Measurements from ENCODE around the gene CAMTA1.
A peak's percentile ranks its signal among the peaks of the same experiment; 100 is the strongest.

Gene CAMTA1

DNA sequence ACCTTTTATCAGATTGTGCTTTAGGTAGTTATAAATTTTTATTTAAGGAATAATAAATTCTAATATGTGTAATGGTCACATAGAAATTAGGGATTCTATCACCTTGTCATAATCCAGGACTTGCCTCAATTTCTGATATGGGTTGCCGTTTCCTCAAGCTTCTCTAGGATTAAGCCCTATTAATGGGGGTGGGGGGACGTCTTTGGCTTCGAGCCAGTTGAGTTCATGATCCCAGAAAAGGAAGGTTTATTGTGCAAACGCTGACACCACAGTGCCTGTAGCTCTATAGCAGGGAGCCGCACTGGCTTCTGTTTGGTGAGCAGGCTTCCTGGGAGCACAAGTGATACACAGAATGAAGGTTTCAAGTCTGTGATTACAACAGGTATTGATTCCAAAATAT, 963.9 kb downstream of the CAMTA1 start:
- no peak overlapping the region for H3K27ac ChIP-seq (ENCODE audit: extremely low read depth, low read depth, low read length)
- H3K9me3 ChIP-seq (ENCODE audit: control insufficient read depth, insufficient read depth, low read depth, low read length): no peaks in the 10 kb centered on the region
- H3K4me3 ChIP-seq (ENCODE audit: low read depth, low read length): no peak overlapping the region
- H3K36me3 ChIP-seq (ENCODE audit: control insufficient read depth in 2 of 2, insufficient read depth in 1 of 2, low read length in 2 of 2): peaks cover 5 to 57% of the 10 kb centered on the region in 2 experiments; a peak in 2 of 3 replicates
- CTCF ChIA-PET: interaction anchor here (0.6 to 11.5 kb wide), 7 partner anchors 9 to 1063 kb away, joined by 3 to 519 read pairs (median 4); no protein-coding TSS in a partner anchor
- TF ChIP-seq ZNF610 (tag by site-specific recombination; IDR thresholded peaks at IDR 0.05; ENCODE audit: borderline replicate concordance) (no peak), GLIS2 (tag by site-specific recombination; IDR thresholded peaks at IDR 0.05) (no peak), ZBTB7A (tag by site-specific recombination; IDR thresholded peaks at IDR 0.05; ENCODE audit: low read depth) (no peak), ZNF777 (tag by site-specific recombination; IDR thresholded peaks at IDR 0.05; ENCODE audit: borderline replicate concordance) (no peak), ZNF600 (tag by site-specific recombination; IDR thresholded peaks at IDR 0.05) (no peak), ZNF404 (tag by site-specific recombination; IDR thresholded peaks at IDR 0.05) (no peak), KLF7 (tag by site-specific recombination; IDR thresholded peaks at IDR 0.05; ENCODE audit: borderline replicate concordance) (no peak), ZNF341 (tag by site-specific recombination; IDR thresholded peaks at IDR 0.05; ENCODE audit: low read depth) (no peak), ZFP3 (tag by site-specific recombination; IDR thresholded peaks at IDR 0.05; ENCODE audit: low read depth) (no peak)
- TF ChIP-seq, protein P1, sequence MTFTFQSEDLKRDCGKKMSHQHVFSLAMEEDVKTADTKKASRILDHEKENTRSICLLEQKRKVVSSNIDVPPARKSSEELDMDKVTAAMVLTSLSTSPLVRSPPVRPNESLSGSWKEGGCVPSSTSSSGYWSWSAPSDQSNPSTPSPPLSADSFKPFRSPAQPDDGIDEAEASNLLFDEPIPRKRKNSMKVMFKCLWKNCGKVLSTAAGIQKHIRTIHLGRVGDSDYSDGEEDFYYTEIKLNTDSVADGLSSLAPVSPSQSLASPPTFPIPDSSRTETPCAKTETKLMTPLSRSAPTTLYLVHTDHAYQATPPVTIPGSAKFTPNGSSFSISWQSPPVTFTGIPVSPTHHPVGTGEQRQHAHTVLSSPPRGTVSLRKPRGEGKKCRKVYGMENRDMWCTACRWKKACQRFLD (tag by site-specific recombination; IDR thresholded peaks at IDR 0.05): no peak
- TF ChIP-seq, protein P2, sequence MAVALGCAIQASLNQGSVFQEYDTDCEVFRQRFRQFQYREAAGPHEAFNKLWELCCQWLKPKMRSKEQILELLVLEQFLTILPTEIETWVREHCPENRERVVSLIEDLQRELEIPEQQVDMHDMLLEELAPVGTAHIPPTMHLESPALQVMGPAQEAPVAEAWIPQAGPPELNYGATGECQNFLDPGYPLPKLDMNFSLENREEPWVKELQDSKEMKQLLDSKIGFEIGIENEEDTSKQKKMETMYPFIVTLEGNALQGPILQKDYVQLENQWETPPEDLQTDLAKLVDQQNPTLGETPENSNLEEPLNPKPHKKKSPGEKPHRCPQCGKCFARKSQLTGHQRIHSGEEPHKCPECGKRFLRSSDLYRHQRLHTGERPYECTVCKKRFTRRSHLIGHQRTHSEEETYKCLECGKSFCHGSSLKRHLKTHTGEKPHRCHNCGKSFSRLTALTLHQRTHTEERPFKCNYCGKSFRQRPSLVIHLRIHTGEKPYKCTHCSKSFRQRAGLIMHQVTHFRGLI (tag by site-specific recombination; IDR thresholded peaks at IDR 0.05): no peak
- TF ChIP-seq, protein P3, sequence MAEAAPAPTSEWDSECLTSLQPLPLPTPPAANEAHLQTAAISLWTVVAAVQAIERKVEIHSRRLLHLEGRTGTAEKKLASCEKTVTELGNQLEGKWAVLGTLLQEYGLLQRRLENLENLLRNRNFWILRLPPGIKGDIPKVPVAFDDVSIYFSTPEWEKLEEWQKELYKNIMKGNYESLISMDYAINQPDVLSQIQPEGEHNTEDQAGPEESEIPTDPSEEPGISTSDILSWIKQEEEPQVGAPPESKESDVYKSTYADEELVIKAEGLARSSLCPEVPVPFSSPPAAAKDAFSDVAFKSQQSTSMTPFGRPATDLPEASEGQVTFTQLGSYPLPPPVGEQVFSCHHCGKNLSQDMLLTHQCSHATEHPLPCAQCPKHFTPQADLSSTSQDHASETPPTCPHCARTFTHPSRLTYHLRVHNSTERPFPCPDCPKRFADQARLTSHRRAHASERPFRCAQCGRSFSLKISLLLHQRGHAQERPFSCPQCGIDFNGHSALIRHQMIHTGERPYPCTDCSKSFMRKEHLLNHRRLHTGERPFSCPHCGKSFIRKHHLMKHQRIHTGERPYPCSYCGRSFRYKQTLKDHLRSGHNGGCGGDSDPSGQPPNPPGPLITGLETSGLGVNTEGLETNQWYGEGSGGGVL (tag by site-specific recombination; IDR thresholded peaks at IDR 0.05): no peak
- TF ChIP-seq, protein P4, sequence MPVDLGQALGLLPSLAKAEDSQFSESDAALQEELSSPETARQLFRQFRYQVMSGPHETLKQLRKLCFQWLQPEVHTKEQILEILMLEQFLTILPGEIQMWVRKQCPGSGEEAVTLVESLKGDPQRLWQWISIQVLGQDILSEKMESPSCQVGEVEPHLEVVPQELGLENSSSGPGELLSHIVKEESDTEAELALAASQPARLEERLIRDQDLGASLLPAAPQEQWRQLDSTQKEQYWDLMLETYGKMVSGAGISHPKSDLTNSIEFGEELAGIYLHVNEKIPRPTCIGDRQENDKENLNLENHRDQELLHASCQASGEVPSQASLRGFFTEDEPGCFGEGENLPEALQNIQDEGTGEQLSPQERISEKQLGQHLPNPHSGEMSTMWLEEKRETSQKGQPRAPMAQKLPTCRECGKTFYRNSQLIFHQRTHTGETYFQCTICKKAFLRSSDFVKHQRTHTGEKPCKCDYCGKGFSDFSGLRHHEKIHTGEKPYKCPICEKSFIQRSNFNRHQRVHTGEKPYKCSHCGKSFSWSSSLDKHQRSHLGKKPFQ (tag by site-specific recombination; IDR thresholded peaks at IDR 0.05): no peak
- H3K4me1 ChIP-seq (ENCODE audit: control insufficient read depth, insufficient read depth, low read length): no peaks in the 10 kb centered on the region
- POLR2A ChIA-PET: no interaction called here

DNA sequence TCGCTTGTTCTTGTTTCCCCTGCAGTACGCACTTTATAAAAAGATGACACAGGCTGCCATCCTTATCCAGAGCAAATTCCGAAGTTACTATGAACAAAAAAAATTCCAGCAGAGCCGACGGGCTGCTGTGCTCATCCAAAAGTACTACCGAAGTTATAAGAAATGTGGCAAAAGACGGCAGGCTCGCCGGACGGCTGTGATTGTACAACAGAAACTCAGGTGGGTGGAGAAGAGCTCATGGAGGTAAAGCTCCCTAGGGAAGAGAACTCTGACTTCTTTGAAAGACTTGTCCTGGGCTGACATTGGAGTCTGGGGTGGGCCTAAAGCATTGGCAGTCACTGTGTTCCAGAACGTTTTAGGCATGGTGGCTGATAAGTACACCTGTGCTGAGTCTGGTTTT, 965.9 kb downstream of the CAMTA1 start:
- Histone ChIP-seq H3K27ac (ENCODE audit: extremely low read depth, low read depth, low read length) (no peak overlapping the region), H3K4me3 (ENCODE audit: low read depth, low read length) (no peak overlapping the region), H3K4me1 (ENCODE audit: control insufficient read depth, insufficient read depth, low read length) (no peaks in the 10 kb centered on the region), H3K36me3 (ENCODE audit: control insufficient read depth in 2 of 2, insufficient read depth in 1 of 2, low read length in 2 of 2) (peaks cover 5 to 41% of the 10 kb centered on the region in 2 experiments; a peak in 2 of 3 replicates), H3K9me3 (ENCODE audit: control insufficient read depth, insufficient read depth, low read depth, low read length) (no peaks in the 10 kb centered on the region)
- ChIA-PET CTCF (interaction anchor here (0.7 to 11.5 kb wide), 7 partner anchors 11 to 83 kb away, joined by 3 to 519 read pairs (median 40); no protein-coding TSS in a partner anchor), POLR2A (interaction anchor here (0.7 to 1.7 kb wide), 2 partner anchors 83 to 102 kb away, joined by 6 to 8 read pairs; no protein-coding TSS in a partner anchor)
- TF ChIP-seq IKZF3 (tag by site-specific recombination; IDR thresholded peaks at IDR 0.05) (no peak), ZNF354C (tag by site-specific recombination; IDR thresholded peaks at IDR 0.05; ENCODE audit: borderline replicate concordance, low read depth) (no peak), ZNF600 (tag by site-specific recombination; IDR thresholded peaks at IDR 0.05) (0 out of 2 replicates have a peak, but pooled peaks have one; percentile 12), MEIS1 (CRISPR knock-in tag; IDR thresholded peaks at IDR 0.05; ENCODE audit: borderline replicate concordance) (no peak)
- TF ChIP-seq, protein P5, sequence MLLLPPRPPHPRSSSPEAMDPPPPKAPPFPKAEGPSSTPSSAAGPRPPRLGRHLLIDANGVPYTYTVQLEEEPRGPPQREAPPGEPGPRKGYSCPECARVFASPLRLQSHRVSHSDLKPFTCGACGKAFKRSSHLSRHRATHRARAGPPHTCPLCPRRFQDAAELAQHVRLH (tag by site-specific recombination; IDR thresholded peaks at IDR 0.05): no peak

All from HEK293 (cell line).